ENCODE measurements around the gene GALNT12. TPM values are rescaled to one million over a fixed set of nuclear protein-coding genes. Genes with fewer than 3 reads are reported as not detected.
A peak's percentile ranks its signal among the peaks of the same experiment; 100 is the strongest.

Gene GALNT12
- total RNA-seq, 2 donors from 2014 or later, result 9.0 to 10.2 TPM

- intact Hi-C loops (cut with DNase I), result loop anchor here (5.0 kb wide), 2 partner anchors 39 to 151 kb away; partner anchors contain the start of gene GALNT12
- no peak overlapping the region for H3K4me3 ChIP-seq
- H3K36me3 ChIP-seq, result no peaks in the 10 kb centered on the region
- DNase-seq (ENCODE audit: low spot score), result no peak
- WGBS, result 89% methylated on average over 5 of the region's 5 CpGs
- no peak overlapping the region for H3K27ac ChIP-seq
- H3K27me3 ChIP-seq (replicated peaks; ENCODE audit: insufficient read depth), result no peaks in the 10 kb centered on the region
- no peaks in the 10 kb centered on the region for H3K4me1 ChIP-seq (replicated peaks)
- TF ChIP-seq POLR2A (IDR thresholded peaks at IDR 0.05), result no peak
- no peak for TF ChIP-seq CTCF (IDR thresholded peaks at IDR 0.05)
- no peak for TF ChIP-seq POLR2AphosphoS5 (IDR thresholded peaks at IDR 0.05)
- H3K9me3 ChIP-seq, result no peaks in the 10 kb centered on the region
Measured at GRCh38 chr9:98846081-98846480, 38.6 kb downstream of the GALNT12 start.

GRCh38 chr9:98846879-98847278, 39.4 kb downstream of the GALNT12 start:
- no peaks in the 10 kb centered on the region for H3K9me3 ChIP-seq
- WGBS, result 85% methylated on average over 2 of the region's 2 CpGs
- no peak overlapping the region for H3K4me3 ChIP-seq
- H3K36me3 ChIP-seq, result no peaks in the 10 kb centered on the region
- no peaks in the 10 kb centered on the region for H3K4me1 ChIP-seq (replicated peaks)
- no peaks in the 10 kb centered on the region for H3K27me3 ChIP-seq (replicated peaks; ENCODE audit: insufficient read depth)
- TF ChIP-seq POLR2AphosphoS5 (IDR thresholded peaks at IDR 0.05), result no peak
- TF ChIP-seq POLR2A (IDR thresholded peaks at IDR 0.05), result no peak
- no peak for TF ChIP-seq CTCF (IDR thresholded peaks at IDR 0.05)
- no peak for DNase-seq (ENCODE audit: low spot score)
- no peak overlapping the region for H3K27ac ChIP-seq
- intact Hi-C loops (cut with DNase I), result loop anchor here (5.0 kb wide), 2 partner anchors 40 to 150 kb away; partner anchors contain the start of gene GALNT12

GRCh38 chr9:98848450-98849149, 41.1 kb downstream of the GALNT12 start:
- Histone ChIP-seq H3K9me3 (no peaks in the 10 kb centered on the region), H3K36me3 (no peaks in the 10 kb centered on the region), H3K27ac (peak overlapping the region in 1 of 2 donors; percentile 22), H3K27me3 (replicated peaks; ENCODE audit: insufficient read depth) (no peaks in the 10 kb centered on the region), H3K4me1 (replicated peaks) (no peaks in the 10 kb centered on the region), H3K4me3 (peak overlapping the region in 1 of 2 donors; percentile 16)
- intact Hi-C loops (cut with DNase I), result loop anchor here (2.0 to 5.0 kb wide), 3 partner anchors 41 to 292 kb away; partner anchors contain the start of gene GALNT12
- DNase-seq (ENCODE audit: low spot score), result peak; percentile 95
- 9% methylated on average over 16 of the region's 16 CpGs for WGBS
- no peak for TF ChIP-seq POLR2A (IDR thresholded peaks at IDR 0.05)
- peak; percentile 82 to 94 (median 90) for TF ChIP-seq CTCF (IDR thresholded peaks at IDR 0.05)
- peak; percentile 93 for TF ChIP-seq POLR2AphosphoS5 (IDR thresholded peaks at IDR 0.05)

- Histone ChIP-seq H3K27me3 (replicated peaks; ENCODE audit: insufficient read depth) (no peaks in the 10 kb centered on the region), H3K4me1 (replicated peaks) (no peaks in the 10 kb centered on the region), H3K27ac (no peak overlapping the region), H3K4me3 (no peak overlapping the region), H3K9me3 (no peaks in the 10 kb centered on the region), H3K36me3 (no peaks in the 10 kb centered on the region)
- 67% methylated on average over 4 of the region's 4 CpGs for WGBS
- DNase-seq (ENCODE audit: low spot score), result no peak
- intact Hi-C loops (cut with DNase I), result loop anchor here (2.0 to 5.0 kb wide), 3 partner anchors 42 to 291 kb away; partner anchors contain the start of gene GALNT12
- TF ChIP-seq POLR2AphosphoS5 (IDR thresholded peaks at IDR 0.05), result peak; percentile 63
- TF ChIP-seq CTCF (IDR thresholded peaks at IDR 0.05), result no peak
Measured at GRCh38 chr9:98849563-98849962, 42.1 kb downstream of the GALNT12 start.

All from prostate gland (tissue), 2 donors.